Vagina (tissue), 2 donors: Measurements from ENCODE around the gene TMEM154.

ENCODE experiments used
- CTCF ChIP-seq, 3 experiments: fragments of 450-650 bp in 2 of 3; fragments of 200-600 bp in 1 of 3; sonication (generic) in 1 of 3; IDR thresholded peaks; one replicate each; pipeline ENCODE4 v1.5.1; 2017 to 2019; ENCODE audit warnings: antibody characterized with exemption in 3 of 3, mild to moderate bottlenecking in 2 of 3, moderate library complexity in 2 of 3
- POLR2AphosphoS5 ChIP-seq, 2 donors: sonication (generic); formaldehyde crosslinking; IDR thresholded peaks; one replicate each; pipeline ENCODE4 v1.9.0; 2017; ENCODE audit warnings: antibody characterized with exemption in 2 of 2, mild to moderate bottlenecking in 2 of 2, low read depth in 1 of 2; ENCODE audit not compliant: insufficient read depth in 1 of 2

DNA sequence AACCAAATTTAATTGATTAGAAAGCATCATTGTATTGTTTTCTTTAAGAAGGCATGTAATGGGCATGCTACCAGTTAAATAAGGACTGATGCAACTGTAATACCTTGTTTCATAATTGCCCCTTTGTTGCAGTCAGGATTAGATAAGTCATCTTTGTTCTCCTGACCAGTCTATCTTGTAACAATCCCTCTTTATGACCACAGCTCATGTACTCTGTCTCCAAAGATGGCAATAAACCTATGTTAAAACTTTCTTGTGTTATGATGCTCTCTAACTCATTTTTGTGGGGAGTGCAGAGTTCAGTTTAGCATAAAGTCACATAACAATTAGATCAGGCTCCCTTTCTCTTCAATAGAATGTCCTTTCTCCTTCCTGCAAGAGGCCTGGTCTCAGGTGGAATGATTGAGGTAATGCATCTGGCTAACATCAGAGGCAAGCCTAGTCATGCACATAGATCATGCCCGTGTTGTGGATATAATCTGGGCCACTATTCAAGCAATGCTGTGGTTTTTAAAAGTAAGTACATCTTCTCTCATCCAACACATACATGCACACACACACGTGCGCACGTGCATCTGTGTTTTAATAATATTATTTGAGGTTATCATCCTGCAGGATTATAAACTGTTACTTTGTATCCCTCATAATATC is 45.6 kb downstream of the TMEM154 start:
- TF ChIP-seq CTCF (IDR thresholded peaks at IDR 0.05) (no peak), POLR2AphosphoS5 (IDR thresholded peaks at IDR 0.05; ENCODE audit: insufficient read depth in 1 of 2, low read depth in 1 of 2) (no peak)
